T-helper 9 cell (primary cell): ENCODE measurements around the gene LAPTM5.

Experiments
- DNase-seq: peaks from one replicate; pipeline ENCODE4 v3.0.0-alpha.2; 2020

LAPTM5 gene

GRCh38 chr1:30727824-30728223 lies 29.8 kb downstream of the LAPTM5 start:
- DNase-seq, result no peak

GRCh38 chr1:30726773-30727684 lies 30.5 kb downstream of the LAPTM5 start:
- DNase-seq, result no peak

GRCh38 chr1:30726236-30726635 lies 31.3 kb downstream of the LAPTM5 start:
- DNase-seq, result no peak

GRCh38 chr1:30725450-30726095 lies 32.0 kb downstream of the LAPTM5 start:
- DNase-seq, result no peak

- no peak for DNase-seq
Observed at GRCh38 chr1:30724655-30725421, 32.7 kb downstream of the LAPTM5 start.

GRCh38 chr1:30724175-30724574 lies 33.4 kb downstream of the LAPTM5 start:
- DNase-seq, result no peak

GRCh38 chr1:30723331-30723755 lies 34.2 kb downstream of the LAPTM5 start, which contains the start of gene MATN1:
MATN1 (minus strand) TSS chr1:30723585; CDS start chr1:30723551, 34 bp downstream.
- DNase-seq, result no peak

GRCh38 chr1:30721812-30722537 lies 35.6 kb downstream of the LAPTM5 start:
- no peak for DNase-seq

- no peak for DNase-seq
Observed at GRCh38 chr1:30721341-30721793, 36.2 kb downstream of the LAPTM5 start.

GRCh38 chr1:30720271-30721223 lies 37.0 kb downstream of the LAPTM5 start:
- DNase-seq, result no peak

GRCh38 chr1:30719406-30720270 lies 37.9 kb downstream of the LAPTM5 start:
- no peak for DNase-seq

GRCh38 chr1:30718636-30719405 lies 38.8 kb downstream of the LAPTM5 start:
- peak; percentile 81 for DNase-seq

GRCh38 chr1:30718091-30718635 lies 39.4 kb downstream of the LAPTM5 start:
- DNase-seq, result peak; percentile 100

GRCh38 chr1:30716646-30717045 lies 40.9 kb downstream of the LAPTM5 start:
- DNase-seq, result no peak

- DNase-seq, result no peak
Observed at GRCh38 chr1:30715886-30716285, 41.7 kb downstream of the LAPTM5 start.

- DNase-seq, result no peak
Observed at GRCh38 chr1:30715216-30715615, 42.4 kb downstream of the LAPTM5 start.

- DNase-seq, result no peak
Observed at GRCh38 chr1:30714536-30715090, 43.0 kb downstream of the LAPTM5 start.

- DNase-seq, result no peak
Observed at GRCh38 chr1:30714025-30714424, 43.5 kb downstream of the LAPTM5 start.

GRCh38 chr1:30713311-30713710 lies 44.3 kb downstream of the LAPTM5 start:
- DNase-seq, result no peak
